Activated T-cell treated with anti-CD3 and anti-CD28 coated beads for 24 hours (primary cell): ENCODE data around the gene NKAIN4.
"Not testable (repeated sequence)": the region's sequence is repeated elsewhere in the genome, so short reads cannot be mapped to it uniquely, and the experiment has no call there.

ENCODE experiments used
- DNase-seq: peaks from one replicate; pipeline ENCODE4 v3.0.0-alpha.2; 2020; ENCODE audit warnings: low read depth

Gene NKAIN4

GRCh38 chr20:63255931-63256704, 1.9 kb upstream of the NKAIN4 start:
- DNase-seq: no peak

GRCh38 chr20:63254606-63255384, 532 bp upstream of the NKAIN4 start:
- DNase-seq: no peak

GRCh38 chr20:63253438-63254231, 628 bp downstream of the NKAIN4 start:
- no peak for DNase-seq

GRCh38 chr20:63253065-63253437, 1.2 kb downstream of the NKAIN4 start:
- DNase-seq: no peak

- no peak for DNase-seq
These were observed 2.0 kb downstream of the NKAIN4 start for GRCh38 chr20:63252284-63252711.

DNA sequence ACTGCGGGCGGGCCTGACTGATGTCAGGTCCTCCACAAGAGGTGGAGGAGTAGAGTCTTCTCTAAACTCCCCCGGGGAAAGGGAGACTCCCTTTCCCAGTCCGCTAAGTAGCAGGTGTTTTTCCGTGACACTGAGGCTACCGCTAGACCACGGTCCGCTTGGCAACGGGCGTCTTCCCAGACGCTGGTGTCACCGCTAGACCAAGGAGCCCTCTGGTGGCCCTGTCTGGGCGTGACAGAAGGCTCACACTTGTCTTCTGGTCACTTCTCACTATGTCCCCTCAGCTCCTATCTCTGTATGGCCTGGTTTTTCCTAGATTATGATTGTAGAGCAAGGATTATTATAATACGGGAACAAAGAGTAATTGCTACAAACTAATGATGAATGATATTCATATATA, 2.9 kb downstream of the NKAIN4 start:
- not testable (repeated sequence) for DNase-seq

DNA sequence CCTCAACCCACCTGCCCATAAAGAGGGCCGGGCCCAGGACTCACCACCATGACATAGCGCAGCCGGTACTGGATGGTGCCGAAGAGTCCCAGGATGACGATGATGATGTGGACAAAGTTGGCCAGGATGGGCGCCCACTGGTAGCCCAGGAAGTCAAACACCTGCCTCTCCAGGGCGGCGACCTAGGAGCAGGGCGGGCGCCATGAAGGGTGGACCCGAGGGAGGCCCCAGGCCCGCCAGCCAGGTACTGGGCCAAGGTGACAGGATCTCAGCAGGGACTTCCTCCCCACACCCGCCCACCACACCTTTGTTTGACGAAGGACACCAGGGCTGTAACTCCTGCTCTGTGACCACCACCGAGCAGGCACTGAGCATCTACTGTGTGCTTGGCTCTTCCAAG, 4.4 kb downstream of the NKAIN4 start:
- DNase-seq: no peak

DNA sequence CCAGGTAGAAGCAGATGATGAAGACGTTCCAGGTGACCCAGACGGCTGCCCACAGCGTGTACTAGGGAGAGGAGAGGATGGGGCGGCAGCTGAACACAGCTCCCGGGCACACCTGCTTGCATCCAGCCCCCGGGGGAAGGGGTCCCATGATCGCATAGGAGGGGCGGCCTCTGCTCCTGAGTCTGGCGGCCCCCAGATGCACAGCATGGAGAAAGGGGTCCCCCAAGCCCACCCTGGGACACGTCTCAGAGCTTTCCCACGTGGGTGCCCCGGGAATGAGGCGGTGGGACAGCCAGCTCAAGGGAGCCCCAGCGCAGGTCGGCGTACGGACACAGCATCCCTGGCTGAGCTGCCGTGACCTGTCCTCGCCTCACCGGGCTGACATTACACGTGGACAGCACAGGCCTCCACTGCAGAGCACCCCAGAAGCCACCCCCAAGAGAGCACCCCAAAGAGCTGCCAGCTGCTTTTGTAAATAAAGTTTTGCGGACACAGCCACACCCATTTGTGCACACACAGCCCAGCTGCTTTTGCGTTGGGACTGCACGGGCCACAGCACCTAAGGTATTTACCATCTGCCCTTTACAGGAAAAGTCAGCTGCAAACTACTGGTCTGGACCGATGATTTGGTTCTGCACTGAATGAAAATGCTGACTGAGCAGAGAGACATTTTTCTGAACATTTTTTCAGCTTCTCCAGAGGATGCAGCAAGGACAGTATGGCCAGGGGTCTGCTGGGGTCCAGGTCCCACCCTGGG, 5.2 kb downstream of the NKAIN4 start:
- DNase-seq: no peak

GRCh38 chr20:63247671-63248228, 6.5 kb downstream of the NKAIN4 start:
- DNase-seq: no peak

GRCh38 chr20:63246490-63247288, 7.6 kb downstream of the NKAIN4 start:
- DNase-seq: no peak

GRCh38 chr20:63244468-63244867, 9.8 kb downstream of the NKAIN4 start:
- no peak for DNase-seq

DNA sequence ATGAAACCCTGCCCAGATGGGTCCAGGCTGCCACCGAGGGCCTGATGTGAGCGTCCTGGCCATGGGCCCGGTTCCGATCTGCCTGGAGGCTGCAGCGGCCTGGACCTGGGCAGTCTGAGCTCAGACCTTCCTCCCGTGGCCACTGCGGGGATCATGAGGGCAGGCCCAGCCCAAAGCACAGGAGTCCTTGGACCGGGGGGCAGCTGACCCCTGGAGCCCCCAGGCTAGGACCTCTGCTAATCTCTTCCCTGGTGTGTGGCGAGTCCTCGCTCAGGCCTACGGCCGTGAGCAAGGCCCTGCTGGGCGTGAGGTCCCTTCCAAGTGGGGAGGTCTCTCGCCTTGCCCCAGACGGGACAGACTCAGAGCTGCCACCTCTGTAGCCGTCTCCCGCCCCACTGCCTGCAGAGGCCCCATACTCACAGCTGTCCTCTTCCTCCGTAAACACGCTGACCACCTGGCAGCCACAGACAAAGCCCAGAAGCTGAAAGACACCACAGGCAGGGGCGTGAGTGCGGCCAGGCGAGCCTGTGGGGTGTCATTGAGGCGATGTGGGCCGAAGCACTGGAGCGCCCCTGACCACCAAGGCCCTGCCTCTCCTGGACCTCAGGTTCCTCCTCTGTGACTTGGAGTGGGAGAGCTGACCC, 10.5 kb downstream of the NKAIN4 start:
- DNase-seq: no peak

- DNase-seq: no peak
These were observed 11.5 kb downstream of the NKAIN4 start for GRCh38 chr20:63242736-63243135.

- DNase-seq: no peak
These were observed 13.0 kb downstream of the NKAIN4 start for GRCh38 chr20:63241272-63241671.

- DNase-seq: no peak
These were observed 14.3 kb downstream of the NKAIN4 start for GRCh38 chr20:63240004-63240403.

GRCh38 chr20:63239431-63239830, 14.8 kb downstream of the NKAIN4 start:
- no peak for DNase-seq

DNA sequence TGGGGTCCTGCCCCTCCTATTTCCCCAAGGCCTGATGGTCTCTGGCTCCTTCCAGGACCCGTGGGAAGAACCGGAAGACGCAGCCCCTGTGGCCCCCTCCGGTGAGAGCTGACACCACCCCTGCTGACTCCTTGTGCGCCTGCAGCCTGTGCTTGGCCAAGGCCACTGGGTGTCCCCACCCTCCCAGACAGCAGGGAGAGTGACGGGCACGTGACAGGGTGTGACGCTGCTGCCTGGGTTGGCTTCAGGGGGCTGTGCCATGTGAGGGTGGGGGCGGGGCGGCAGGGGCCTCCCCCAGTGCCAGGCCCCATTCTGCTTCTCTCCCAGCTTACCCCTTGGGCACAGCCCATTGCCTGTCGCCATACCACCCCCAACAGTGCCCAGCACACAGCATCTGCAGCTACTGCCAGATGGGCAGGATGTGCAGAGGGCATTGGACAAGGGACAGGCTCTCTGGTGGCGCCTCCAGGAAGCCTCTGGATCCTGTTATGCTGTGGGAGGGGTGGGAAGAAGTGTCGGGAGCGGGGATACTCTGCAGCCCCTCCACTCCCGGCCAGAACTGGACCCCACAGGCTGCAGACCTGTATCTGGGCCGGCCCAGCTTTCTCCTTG, 15.6 kb downstream of the NKAIN4 start:
- DNase-seq: no peak

DNA sequence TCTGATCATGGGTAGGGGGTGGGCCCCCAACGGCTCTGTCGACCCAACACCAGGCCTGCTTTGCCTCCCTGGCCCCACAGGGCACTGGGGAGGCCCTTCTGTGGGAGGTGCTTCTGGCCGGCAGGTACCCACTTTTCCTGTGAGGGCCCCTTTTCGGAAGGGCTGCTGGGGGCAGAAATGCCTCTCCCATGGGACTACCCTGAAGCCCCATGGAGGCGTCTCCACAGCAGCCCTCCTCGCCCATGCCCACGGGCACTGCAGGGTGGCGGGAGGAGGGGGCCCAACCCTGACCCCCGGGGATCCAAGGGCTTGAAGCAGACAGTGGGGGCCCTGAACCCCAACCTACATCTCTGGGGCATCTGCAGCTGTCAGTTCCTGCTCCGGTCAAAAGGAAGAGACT, 16.2 kb downstream of the NKAIN4 start:
- no peak for DNase-seq

GRCh38 chr20:63236116-63236837, 18.0 kb downstream of the NKAIN4 start:
- no peak for DNase-seq
